ENCODE measurements around the gene SCAMP2.

- TF ChIP-seq CTCF (conservative IDR thresholded peaks at IDR 0.05; ENCODE audit: low read depth, low read length) = no peak
- TF ChIP-seq EZH2 (IDR thresholded peaks at IDR 0.05; ENCODE audit: borderline replicate concordance, low read depth, low read length, poor library complexity, severe bottlenecking) = no peak
Observed at GRCh38 chr15:74840851-74841775, 32.1 kb downstream of the SCAMP2 start.
